GM11168 (cell line): ENCODE measurements around the gene APBA3.

ENCODE experiments used
- in situ Hi-C: fragments of 300-500 bp; cut with MboI; formaldehyde crosslinking; loops from one replicate; pipeline ENCODE4 v1.12.0; 2022; ENCODE audit warnings: low sequenced_read_pairs; ENCODE audit not compliant: unreplicated experiment

The APBA3 gene

GRCh38 chr19:3721887-3722442, 39.5 kb downstream of the APBA3 start:
- in situ Hi-C loops: no loop called here

DNA sequence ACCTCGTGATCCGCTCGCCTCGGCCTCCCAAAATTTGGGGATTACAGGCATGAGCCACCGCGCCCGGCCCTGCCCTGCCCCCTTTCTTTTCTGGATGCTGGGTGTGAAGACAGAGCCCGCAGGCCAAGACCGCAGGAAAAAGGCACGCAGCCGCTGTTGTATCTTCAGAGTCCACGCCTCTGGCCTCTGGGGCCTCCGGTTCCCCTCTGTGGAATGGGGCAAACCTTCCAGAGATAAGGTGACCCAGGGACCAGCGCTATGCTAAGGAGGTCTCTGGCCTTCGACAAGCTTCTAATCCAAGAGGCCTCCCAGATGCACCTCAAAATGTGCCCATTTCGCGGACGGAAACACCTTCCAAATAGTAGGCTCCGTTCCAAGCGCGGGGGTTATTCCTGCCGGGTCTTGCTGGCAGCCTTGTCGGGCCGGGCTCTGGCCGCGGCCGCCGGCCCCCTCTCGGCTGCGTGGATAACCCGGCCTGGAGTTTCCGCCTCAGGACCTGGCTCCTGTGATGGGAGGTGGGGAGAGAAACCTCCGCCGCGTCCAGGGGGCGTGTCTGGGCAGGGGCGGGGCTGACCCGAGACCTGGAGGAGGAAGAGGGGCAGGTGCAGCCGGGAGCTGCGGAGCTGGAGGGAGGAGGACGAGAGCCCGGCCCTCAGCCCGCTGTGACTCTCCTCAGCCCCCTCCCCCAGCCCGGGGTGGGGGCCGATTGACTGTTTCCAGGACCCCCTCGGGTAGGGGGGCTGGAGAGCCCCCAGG, 40.2 kb downstream of the APBA3 start:
- in situ Hi-C loops: no loop called here

- in situ Hi-C loops: no loop called here
These were observed 41.1 kb downstream of the APBA3 start for GRCh38 chr19:3720349-3720917.

GRCh38 chr19:3719868-3720267, 41.6 kb downstream of the APBA3 start:
- in situ Hi-C loops: no loop called here

GRCh38 chr19:3716147-3716668, 45.3 kb downstream of the APBA3 start:
- in situ Hi-C loops: no loop called here

- in situ Hi-C loops: no loop called here
These were observed 48.6 kb downstream of the APBA3 start for GRCh38 chr19:3712663-3713611.

DNA sequence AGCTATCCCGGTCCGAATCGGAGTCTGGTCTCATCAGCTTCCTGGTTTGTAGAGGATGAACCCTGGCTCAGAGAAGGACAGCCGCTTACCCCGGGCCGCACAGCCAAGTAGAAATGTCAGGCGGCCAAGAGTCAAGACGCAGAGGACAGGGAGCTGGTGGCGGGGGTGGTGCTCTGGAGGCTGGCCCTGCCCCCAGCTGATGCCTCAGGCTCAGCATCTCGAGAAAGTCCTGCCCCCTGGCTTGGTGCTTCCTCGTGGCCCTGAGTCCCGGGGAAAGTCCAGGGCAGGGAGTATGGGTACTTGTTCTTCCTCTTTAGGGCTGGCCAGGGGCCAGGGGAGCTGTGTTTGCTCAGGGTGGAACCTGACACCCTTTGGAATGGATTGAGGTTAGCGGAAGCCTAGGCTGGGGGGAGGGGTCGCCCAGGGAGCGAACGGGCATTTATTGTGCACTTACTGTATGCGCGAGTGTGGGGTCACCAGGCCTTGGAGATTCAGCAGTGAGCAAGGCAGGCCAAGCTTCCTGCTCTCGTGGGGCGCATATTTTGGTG, 51.2 kb downstream of the APBA3 start:
- in situ Hi-C loops: no loop called here

DNA sequence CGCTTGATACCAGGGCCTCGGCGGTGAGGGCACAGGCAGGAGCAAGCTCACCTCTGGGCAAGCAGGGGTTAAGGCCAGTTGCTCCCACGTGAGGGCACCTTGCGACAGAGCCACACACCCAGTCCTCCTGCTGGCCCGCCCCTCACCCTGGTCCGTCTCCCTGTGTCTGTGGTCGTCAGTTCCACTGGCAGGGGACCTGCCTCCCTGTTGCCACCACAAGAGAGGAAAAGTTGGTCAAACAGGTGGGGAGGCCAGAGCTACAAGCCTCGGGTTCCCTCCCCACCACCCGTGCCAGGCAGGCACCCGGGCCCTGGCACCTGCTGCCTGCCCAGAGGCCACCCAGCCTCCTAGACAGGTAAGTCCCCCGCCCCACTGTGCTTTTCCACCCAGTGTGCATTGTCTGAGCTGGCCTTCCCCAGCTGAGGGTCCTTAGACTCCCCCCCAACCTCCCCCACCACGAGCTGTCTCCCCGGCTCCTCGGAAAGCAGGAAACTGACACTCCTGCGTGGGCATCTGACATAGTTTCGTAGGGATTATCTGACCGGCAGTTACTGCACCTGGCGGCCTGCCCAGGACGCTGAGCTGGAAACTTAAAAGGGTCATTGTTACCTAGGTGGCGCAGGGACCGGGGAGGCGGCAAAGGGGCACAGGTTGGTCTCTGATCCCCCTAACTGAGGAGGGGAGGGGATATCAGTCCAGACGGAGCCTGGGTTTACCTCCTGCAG, 53.1 kb downstream of the APBA3 start, which contains the start of gene TJP3:
Gene TJP3, plus strand, starts transcription at position 178 of the 725 bp plus-strand sequence. CDS start 20,049 bp downstream, outside the sequence.
- in situ Hi-C loops: no loop called here

DNA sequence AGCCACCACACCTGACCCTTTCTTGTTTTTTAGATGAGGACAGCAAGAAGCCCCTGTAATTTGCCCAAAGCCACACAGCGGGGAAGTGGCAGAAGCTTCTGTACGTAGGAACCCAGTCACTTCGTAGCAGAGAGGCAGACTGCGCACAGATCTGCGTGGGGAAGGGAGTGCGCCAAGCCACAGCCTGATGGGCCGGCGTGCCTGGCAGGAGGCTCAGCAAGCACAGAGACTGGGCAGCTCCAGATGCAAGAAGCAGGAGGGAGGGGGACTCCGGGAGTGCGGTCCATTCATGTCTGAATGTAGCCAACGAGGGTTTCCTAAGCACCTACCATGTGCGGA, 53.7 kb downstream of the APBA3 start:
- in situ Hi-C loops: no loop called here

DNA sequence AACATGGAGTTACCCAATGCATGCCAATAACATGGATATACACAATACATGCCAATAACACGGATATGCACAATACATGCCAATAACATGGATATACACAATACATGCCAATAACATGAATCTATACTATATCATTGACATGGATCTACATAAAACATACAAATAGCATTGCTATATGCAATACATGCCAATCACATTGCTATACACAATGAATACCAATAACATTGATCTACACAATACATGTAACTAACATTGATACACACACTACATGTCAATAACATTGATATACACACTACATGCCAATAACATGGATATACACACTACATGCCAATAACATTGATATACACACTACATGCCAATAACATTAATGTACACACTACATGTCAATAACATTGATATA, 60.3 kb downstream of the APBA3 start:
- in situ Hi-C loops: loop anchor here (5.0 kb wide), 1 partner anchor 39 kb away; no protein-coding TSS in a partner anchor
